GM18909 (cell line): ENCODE results near the gene ZNF573.
"Not testable (repeated sequence)": the region's sequence is repeated elsewhere in the genome, so short reads cannot be mapped to it uniquely, and the experiment has no call there.

Experiments used
- ATAC-seq: cut with Tn5 transposase; IDR thresholded peaks from one replicate; pipeline ENCODE4 v1.9.1; 2021; ENCODE audit warnings: mild to moderate bottlenecking; ENCODE audit not compliant: unreplicated experiment, poor library complexity

ZNF573 gene

GRCh38 chr19:37779127-37780005 is at the start of gene ZNF573:
Gene ZNF573 (minus strand): TSS chr19:37779586. CDS start chr19:37773729, 5,857 bp downstream.
- ATAC-seq = peak; percentile 85

- ATAC-seq = no peak
Observed at GRCh38 chr19:37817180-37817981, 38.0 kb upstream of the ZNF573 start.

- not testable (repeated sequence) for ATAC-seq
Observed at GRCh38 chr19:37815611-37816010, 36.2 kb upstream of the ZNF573 start.

GRCh38 chr19:37813340-37813739 is 34.0 kb upstream of the ZNF573 start:
- no peak for ATAC-seq

- no peak for ATAC-seq
Observed at GRCh38 chr19:37809366-37809765, 30.0 kb upstream of the ZNF573 start.

- no peak for ATAC-seq
Observed at GRCh38 chr19:37803249-37803840, 24.0 kb upstream of the ZNF573 start.

- no peak for ATAC-seq
Observed at GRCh38 chr19:37790244-37790925, 11.0 kb upstream of the ZNF573 start.

GRCh38 chr19:37778613-37779126 is 716 bp downstream of the ZNF573 start:
- ATAC-seq = no peak

- no peak for ATAC-seq
Observed at GRCh38 chr19:37770985-37771384, 8.4 kb downstream of the ZNF573 start.

- no peak for ATAC-seq
Observed at GRCh38 chr19:37763488-37763887, 15.9 kb downstream of the ZNF573 start.

- not testable (repeated sequence) for ATAC-seq
Observed at GRCh38 chr19:37757683-37758082, 21.7 kb downstream of the ZNF573 start.

- ATAC-seq = no peak
Observed at GRCh38 chr19:37738371-37738770, 41.0 kb downstream of the ZNF573 start.

- ATAC-seq = no peak
Observed at GRCh38 chr19:37725181-37725580, 54.2 kb downstream of the ZNF573 start.

- no peak for ATAC-seq
Observed at GRCh38 chr19:37719927-37720265, 59.5 kb downstream of the ZNF573 start.

GRCh38 chr19:37719111-37719926 is 60.1 kb downstream of the ZNF573 start, which contains the start of gene ZNF607:
Gene ZNF607 (minus strand): TSS chr19:37719761. CDS start chr19:37711618, 8,143 bp downstream.
- peak; percentile 94 for ATAC-seq

- ATAC-seq = no peak
Observed at GRCh38 chr19:37718304-37718703, 61.1 kb downstream of the ZNF573 start.

GRCh38 chr19:37716140-37716539 is 63.2 kb downstream of the ZNF573 start:
- no peak for ATAC-seq

- ATAC-seq = no peak
Observed at GRCh38 chr19:37706052-37706605, 73.3 kb downstream of the ZNF573 start.

GRCh38 chr19:37699057-37699456 is 80.3 kb downstream of the ZNF573 start:
- ATAC-seq = no peak
